8988T (cell line): Measurements from ENCODE around the gene STOX2.
A peak's percentile ranks its signal among the peaks of the same experiment; 100 is the strongest.
"Not testable (repeated sequence)": the region's sequence is repeated elsewhere in the genome, so short reads cannot be mapped to it uniquely, and the experiment has no call there.

Experiments used
- DNase-seq: peaks from one replicate; pipeline ENCODE4 v3.0.0; 2011

Gene STOX2

DNA sequence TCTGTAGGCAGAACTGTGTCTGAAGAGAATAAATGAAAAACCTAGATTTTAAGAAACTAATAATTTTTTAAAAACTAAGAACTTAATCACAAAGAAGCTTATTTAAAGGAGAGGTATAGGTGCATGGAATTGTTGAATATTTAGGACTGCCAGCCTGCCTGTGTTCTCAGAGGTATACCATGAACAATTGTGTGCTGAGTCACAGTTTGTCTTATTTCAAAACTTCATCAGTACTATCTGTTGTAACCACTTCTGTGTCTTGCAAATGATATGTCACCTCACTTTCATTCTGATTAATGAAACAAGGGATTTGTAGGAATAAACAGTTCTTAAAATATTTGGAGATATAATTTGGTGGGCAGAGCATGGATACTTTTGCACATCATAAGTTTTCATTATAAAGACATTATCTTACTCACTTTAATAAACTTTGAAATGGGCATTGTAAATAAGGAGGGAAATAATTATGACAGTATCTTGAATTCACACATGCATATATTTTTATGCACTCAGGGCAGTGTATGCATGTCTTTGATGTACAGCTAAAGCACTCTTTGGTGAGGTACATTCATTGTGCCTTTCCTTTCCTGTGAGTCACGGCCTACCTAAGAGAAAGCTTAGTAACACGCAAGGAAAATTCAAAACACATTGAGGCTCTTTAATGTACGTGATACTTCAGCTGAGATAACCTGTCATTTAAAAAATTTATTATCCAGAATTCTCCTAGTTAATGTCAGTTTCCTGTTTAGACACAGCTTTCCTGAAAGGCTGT, 31.7 kb downstream of the STOX2 start:
- DNase-seq = no peak

DNA sequence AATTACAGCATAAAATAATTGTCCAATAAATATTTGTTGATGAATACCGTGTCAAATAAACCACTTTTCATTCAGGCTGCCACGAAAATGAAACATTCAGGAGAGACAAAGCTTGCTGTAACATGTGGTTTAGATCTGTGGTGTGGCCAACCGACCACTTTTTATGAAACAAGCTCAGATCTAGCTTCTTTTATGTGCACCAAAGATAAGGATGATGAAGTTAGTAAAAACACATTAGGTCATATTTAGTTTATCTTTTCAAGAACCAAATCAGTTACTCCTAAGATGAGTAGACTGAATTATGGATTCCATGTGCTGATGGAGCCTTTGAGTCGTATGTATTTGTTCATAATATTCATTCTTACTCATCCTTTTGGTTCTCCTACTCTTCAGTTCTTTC, 35.8 kb downstream of the STOX2 start:
- no peak for DNase-seq

DNA sequence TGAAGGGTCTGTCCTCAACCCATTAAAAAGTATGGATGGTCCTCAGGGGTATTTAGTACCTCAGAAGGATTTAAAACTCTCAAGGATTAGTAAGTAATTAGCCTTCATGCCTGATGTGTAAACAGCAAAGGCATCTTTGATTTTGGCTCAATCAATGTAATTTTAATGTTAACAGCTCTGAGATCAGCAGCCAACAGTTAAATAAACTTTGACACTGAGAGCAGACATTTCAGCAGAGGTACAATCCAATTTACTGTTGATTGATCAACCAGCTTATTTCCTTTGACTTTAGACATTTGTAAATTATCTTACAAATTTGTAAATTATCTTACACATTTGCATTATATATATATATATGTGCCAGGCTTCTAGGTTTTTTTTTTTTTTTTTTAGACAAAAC, 36.9 kb downstream of the STOX2 start:
- DNase-seq = no peak

DNA sequence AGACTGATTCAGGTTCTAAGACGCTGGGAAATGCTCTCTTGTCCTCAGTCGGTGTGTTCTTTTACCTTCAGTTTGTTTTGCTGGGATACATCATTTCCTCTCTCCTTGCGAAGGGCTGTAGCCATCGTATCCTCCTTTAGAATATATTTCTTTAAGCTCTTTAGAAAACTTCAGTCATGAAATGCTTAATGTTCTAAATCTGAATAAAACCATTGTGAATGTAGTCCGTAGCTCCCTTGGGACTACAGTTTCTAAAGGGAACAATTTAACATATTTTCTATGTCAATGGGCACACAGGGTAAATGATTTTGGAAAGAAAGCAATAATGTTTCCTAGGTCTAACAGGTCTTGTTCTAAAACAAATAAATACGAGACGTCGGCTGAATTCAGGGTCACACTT, 40.6 kb downstream of the STOX2 start:
- DNase-seq = no peak

DNA sequence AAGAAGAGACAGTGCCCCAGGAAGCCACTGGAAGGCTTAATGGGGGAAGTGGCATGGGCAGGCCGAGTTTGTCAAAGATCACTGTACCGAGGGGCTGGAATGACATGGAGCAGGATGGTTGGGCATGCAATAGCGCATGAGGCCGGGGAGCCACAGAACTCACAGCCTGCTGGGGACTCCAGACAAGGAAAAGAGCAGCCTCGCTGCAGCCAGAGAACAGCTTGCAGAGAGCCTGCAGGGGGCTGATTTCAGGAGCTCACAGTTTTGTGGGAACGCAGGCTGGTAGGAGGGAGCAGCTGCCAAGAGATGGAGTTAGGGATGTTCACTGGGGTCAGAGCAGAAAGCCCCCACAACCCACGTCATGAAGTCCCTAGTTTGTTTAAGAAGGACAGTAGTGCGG, 45.4 kb downstream of the STOX2 start:
- DNase-seq = no peak

DNA sequence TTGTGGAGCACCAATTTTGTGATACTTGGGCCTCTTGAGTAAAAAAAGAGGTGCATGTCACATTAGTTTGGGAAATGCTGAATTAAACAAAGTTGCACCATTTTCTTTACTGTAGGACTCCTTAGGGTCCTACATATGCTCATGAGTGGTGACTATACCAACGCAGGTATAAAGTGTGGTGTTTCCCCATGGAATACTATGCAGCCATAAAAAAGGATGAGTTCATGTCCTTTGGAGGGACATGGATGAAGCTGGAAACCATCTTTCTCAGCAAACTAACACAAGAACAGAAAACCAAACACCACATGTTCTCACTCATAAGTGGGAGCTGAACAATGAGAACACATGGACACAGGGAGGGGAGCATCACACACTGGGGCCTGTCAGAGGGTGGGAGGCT, 47.5 kb downstream of the STOX2 start:
- not testable (repeated sequence) for DNase-seq

DNA sequence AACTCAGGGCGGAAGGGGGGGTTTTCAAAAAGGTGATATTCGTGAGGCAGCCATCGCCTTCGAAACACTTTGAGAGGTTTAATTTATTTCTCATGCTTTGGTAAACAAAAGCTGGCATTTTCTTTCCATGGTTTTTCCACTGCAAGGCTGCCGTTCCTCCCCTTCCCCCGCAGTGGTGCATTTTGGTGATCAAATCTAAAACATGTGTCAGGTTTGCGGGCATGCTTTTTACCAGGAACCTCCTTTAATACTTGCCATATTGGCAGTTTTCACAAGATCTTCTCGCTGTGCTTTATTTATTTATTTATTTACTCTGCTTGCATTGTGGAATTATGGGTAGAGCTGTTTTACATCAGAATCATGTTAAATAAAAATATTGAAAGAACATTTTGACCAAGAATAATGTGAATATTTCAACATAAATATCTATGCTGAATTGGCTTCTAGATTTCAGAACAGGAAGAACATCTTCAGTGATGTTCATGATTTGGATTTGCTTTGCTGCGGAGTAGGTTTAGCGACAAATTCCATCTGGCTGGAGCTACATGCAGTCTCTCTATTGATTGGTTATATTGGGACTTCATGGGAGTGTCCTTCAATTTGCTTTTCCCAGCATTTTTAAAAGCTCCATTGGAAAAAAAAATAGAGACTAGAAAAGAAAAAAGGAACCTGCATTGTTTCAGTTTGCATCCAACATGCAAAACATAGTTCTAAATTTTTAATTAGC, 54.4 kb downstream of the STOX2 start:
- no peak for DNase-seq

DNA sequence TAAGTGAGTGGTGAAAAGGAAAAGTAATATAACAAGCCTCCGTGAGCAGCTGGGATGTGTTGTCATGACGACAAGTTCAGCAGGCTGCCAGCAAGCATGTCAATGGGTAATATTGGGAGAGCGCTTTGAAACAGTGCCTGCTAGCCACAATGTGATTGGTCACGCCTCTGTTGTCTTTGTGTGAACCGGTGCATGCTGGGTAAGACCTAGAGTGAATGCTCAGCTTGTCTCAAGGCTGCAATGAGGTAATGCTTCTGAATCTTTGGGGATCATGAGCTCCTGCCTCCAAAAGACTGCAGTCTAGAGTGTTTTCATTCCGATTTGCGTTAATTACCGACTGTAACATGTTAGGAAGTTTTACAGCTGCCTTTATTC, 54.9 kb downstream of the STOX2 start:
- no peak for DNase-seq

DNA sequence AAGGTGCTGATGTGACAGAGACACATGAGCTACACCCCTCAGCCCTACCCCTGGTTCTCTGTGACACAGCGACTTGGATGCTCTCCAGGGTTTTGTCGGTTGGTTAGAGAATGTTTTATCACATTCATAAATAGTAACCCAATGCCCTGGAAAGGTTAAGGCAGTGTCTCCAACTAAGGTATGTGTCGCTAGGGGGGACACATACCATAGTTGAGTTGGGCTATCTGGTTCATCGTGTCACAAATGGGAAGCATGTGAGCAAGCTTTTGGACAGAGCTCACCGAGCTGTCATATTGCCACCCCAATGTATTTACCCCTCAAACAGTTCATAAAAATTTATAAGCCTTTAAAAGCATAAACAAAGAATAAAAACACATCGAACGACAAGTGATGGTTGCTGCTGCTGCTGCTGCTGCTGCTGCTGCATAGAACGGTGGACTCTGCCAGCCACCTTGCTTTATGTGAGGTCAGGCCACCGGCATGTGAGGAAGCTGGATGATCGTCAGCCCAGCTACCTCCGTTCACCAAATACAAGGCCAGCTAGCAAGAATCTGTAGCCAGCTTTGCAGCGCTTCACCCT, 55.9 kb downstream of the STOX2 start:
- DNase-seq = no peak

DNA sequence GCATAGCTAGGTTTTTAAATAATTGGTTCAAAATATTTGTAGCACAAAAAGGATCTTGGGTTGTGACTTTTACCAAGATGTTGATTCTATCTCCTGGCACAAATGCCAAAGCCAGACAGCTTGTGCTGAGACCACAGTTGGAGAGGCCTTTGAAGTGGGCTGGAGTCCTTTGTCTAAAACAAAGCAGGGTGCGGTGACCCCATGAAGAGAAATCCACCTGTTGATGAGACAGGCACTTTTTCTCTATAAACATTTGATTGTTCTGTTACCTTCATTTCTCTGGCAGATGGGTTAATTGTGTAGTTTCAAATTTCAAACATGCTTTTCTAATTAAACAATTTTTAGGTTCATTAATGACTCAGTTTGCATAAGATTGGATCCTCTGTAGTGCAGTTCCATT, 56.7 kb downstream of the STOX2 start:
- DNase-seq = no peak

DNA sequence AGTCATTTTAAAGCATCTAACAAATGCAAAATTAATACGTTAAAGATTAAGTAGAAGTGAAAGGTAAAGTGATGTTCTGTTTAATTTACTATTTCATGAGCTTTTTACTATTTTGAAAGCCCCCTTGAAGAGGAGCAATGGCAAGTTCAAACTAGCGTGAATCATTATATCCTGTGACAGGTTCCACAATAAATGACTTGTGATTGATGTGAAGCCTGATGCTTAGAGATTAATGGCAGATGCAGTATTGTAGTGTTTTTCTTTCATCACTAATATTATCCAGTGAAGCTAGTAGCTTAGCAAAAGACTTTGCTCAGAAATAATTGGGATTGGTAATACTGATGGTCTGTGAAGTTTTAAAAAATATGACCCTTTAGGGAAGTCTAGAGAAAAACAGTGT, 57.3 kb downstream of the STOX2 start:
- DNase-seq = no peak

DNA sequence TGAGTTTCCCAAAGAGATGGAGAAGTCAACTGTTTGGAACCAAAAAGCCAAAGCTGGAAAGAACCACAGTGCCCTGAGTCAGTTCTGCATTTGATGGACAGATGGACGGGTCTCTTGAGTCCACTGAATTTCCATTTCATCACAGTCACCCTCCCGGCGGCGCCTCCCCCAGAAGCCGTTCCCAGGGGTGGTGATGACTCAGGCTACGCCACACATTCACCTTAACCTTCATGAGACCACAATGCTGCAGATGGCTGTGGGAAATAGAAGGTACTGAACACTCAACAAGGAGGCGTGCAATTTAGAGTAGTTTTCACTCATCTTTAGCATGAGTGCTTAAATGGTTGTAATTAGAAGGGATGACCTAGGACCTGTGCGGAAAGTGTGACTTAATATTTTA, 61.3 kb downstream of the STOX2 start:
- DNase-seq = no peak

DNA sequence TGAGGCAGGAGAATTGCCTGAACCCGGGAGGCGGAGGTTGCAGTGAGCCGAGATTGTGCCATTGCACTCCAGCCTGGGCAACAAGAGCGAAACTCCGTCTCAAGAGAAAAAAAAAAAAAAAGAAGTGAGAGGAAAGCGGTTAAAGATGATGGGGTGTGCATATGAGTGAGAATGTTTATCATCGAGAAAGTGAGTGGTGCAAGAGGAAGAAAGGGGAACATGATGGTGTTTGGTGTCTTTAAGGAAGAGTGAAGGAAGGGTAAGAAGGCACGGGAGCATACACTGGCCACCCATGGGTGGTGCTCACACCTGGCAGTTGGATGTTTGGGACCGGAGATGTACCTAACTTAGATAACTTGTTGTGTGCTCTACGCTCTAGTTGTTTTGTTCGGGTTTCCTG, 62.2 kb downstream of the STOX2 start:
- no peak for DNase-seq

DNA sequence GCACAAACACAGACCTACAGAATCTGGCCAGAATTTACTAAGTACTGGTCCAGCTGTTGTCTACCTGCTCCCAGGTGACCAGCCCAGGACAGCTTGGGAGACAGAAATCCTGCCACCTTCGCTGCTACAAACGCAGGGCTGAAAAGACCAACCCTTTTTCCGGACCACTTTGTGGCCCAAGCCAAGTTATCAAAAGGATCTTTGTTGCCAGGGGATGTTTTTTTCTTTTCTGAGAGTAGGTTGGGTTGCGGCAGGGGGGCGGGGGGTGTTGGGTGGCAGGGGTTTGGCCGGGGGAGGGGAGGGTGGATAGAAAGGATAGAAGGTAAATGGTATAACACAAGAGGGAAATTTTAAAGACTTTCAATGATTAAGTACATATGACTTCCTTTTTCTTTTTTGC, 63.4 kb downstream of the STOX2 start:
- no peak for DNase-seq

DNA sequence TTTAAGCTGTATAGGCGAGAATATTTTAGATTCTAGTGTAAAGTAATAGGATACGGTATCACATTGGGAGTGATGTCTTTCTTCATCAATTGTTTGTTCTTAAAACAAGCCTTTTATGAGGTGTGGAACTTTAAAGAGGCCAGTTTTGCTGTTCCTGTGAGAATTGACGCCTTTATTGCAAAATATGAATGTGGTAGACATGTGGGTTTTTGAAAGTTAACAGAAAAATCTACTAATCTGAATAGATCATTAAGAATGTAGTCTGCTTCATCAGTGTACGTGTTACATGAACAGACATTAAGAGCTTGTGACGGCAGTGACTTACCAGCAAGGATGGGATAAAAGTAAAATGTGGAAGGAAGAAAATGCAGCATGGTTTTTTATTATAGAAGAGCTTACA, 63.8 kb downstream of the STOX2 start:
- DNase-seq = no peak

DNA sequence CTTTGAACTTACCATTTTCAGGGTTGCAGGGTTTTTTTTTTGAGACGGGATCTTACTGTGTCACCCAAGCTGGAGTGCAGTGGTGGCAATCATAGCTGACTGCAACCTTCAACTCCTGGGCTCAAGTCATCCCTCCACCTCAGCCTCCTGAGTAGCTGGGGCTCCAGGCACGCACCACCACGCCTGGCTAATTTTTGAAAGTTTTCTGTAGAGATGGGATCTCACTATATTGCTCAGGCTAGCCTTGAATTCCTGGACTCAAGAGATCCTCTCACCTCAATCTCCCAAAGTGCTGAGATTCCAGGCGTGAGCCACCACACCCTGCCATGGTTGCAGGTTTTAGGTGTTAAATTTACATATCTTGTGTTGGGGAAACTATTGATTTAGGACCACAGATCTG, 64.5 kb downstream of the STOX2 start:
- DNase-seq = no peak

DNA sequence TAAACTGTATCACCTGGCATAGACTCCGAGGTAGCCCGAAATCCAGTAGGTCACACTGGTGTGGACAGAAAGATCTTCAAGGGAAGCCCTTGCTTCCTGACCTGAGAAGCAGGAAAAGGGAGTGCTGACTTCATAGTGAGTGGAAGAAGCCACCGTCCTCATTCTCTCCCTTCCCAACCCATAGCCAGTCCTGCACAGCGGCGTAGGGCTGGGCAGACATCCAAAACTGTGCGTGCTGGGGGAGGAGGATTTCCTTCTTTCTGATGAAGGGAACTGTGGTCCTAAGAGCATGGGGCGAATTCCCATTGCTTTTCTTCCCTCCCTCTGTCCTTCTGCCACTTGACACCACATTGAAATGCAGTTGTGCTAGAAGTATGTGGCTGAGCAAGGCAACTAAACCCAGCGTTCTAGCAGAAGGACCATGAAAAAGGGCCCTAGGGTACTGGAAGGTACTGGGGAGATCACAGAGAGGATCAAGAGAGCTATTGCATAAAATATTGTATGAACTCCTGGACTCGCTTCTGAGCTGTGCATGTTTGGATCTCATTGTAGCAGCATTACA, 66.9 kb downstream of the STOX2 start:
- no peak for DNase-seq

DNA sequence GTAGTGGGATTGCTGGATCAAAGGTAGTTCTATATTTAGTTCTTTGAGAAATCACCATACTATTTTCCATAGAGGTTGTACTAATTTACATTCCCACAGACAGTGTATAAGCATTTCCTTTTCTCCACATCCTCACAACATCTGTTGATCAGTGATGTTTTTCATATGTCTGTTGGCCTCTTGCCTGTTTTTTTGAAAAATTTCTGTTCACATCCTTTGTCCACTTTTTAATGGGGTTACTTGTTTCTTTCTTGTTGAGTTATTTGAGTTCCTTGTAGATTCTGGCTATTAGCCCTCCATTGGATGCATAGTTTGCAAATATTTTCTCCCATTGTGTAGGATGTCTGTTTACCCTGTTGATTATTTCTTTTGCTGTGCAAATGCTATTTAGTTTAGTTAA, 72.6 kb downstream of the STOX2 start:
- no peak for DNase-seq

DNA sequence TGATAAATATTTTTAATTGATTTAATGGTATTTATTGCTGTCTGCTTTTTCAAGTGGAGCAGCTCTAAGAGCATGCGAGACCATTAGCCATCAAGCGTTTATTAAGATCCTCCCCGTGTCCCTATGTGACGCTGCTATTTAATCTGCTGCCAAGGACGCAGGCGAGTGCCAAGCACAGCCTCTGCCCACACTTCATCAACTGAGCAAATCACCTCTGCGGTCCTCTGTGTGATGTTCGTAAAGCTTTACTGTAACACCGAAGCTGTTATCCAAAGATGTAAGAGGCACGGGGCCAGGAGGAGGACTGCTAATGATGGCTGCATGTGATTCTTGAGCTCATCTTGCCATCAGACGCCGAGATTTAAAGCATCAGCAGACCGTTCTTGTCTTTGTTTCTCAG, 79.5 kb downstream of the STOX2 start:
- no peak for DNase-seq

DNA sequence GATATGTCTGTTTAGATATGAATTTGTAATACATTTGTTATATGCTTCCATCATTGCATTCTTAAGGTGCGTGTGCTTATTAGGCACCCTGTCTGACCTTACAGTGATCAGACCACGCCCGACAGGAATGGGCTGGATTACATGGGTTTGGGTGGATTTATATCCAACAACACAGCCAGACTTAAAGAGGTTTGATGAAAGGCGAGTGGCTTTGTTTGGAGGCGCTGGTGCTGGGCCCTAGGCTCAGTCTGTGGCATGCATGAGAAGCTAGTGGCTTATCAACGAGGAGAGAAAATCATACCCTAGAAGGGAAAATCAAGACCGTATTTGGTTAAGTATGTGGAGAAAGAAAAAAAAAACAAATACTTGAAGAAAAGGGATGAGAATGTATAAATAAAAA, 80.7 kb downstream of the STOX2 start:
- no peak for DNase-seq

DNA sequence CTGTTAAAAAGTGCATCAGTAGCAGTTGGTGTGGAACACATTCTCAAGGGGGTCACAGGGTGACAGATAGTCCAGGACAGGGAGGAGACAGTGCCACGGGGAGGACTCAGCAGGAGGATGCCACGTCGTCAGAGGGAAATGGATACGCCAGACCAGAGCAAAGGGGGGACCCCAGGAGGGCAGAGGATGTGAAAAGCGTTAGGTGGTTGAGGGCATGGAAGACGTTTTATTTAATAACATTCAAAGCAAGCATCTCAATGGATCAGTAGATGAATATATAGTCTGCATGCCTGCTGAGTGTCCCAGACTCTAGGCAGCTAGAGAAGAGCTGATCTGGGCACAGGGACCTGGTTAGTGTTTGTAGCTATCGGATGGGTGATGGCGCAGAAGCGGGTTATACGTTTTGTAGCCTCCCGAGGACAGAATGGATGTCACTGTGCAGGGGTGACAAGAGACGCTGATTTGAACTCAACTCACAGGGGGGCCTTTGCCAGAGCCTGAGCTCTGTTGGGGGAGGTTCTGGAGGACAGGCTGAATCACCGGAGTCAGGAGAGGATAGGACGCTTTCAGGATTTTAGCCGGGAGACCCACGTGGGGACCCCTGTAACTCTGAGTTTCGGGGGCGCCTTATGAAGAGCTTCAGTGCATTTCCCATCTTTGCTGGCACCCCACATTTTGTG, 81.3 kb downstream of the STOX2 start:
- DNase-seq = no peak

DNA sequence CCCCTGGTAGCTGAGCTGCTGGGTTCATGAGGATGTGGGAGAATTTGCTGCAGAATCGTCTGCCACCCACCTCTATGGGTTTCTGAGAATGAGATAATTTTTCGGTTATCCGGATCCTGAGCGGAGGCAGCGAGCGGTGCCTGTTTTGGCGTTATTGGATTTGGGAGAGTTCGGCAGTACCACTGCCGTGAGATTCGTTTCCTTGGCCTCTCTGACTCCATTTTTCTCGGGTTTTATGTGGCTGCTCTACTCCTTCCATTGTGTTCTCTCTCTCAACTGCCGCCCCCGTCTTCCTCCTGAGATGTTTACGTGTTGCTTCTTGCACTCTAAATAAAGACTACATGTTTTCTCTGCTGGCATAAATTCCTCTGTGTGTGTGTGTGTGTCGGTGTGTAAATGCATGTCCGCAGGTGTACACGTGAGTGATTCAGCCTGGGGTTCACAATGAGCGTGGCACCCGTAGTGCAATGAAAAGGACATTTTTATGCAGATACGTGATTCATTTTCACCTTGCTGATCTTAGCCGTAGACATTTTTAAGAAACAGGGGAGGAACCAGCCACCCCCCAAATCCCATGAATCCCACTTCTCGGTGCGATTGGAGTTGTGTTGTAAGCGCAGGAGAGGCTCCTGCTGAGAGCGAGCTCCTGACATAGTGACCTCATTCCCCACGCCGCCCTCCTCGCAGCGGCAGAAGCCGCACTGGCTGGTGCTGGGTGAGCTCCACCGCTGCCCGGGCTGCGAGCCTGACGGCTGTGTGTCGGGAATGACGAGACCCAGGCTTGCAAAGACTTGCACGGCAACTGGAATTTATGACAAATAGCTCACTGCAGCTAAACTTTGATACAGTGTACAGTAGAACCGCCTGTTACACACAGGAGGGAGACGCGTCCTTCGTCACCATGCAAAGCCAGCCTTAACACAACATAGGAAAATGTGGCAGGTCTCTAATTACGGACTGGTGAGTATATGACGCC, 82.2 kb downstream of the STOX2 start:
- DNase-seq = peak; percentile 43
